HEK293 (cell line): Measurements from ENCODE around the gene HGD.

ENCODE experiments used
- CTCF ChIA-PET: fragments of 350-600 bp; formaldehyde crosslinking; extraction: SDS; loops from one replicate; lab custom pipeline; 2021; ENCODE audit warnings: antibody characterized with exemption; lab: Yijun Ruan, JAX
- POLR2A ChIA-PET: fragments of 300-600 bp; formaldehyde crosslinking; extraction: SDS; loops from one replicate; lab custom pipeline; 2020; ENCODE audit warnings: antibody characterized with exemption, inconsistent platforms; lab: Yijun Ruan, JAX
- H3K27ac ChIP-seq: fragments of 200-500 bp; sonication (Bioruptor generic); 2 replicates; pipeline ENCODE4 v1.5.1; 2014; ENCODE audit warnings: low read depth, low read length, control low read depth, inconsistent platforms; ENCODE audit errors: extremely low read depth
- H3K36me3 ChIP-seq, 2 experiments: fragments of 200-500 bp in 1 of 2; sonication (Bioruptor generic) in 1 of 2; 1 replicate in 1 of 2; 2 replicates in 1 of 2; pipeline ENCODE4 v1.5.1; 2014 to 2017; ENCODE audit warnings: inconsistent platforms in 2 of 2, low read length in 2 of 2; ENCODE audit not compliant: control insufficient read depth in 2 of 2, insufficient read depth in 1 of 2
- H3K4me1 ChIP-seq: fragments of 200-500 bp; sonication (Bioruptor generic); 2 replicates; pipeline ENCODE4 v1.5.1; 2014; ENCODE audit warnings: mild to moderate bottlenecking, low read length, inconsistent platforms; ENCODE audit not compliant: control insufficient read depth, insufficient read depth
- H3K4me3 ChIP-seq: 2 replicates; pipeline ENCODE4 v1.5.1; 2011; ENCODE audit warnings: low read depth, mild to moderate bottlenecking, control low read depth, low read length, moderate library complexity
- H3K9me3 ChIP-seq: fragments of 200-500 bp; sonication (Bioruptor generic); 2 replicates; pipeline ENCODE4 v1.5.1; 2014; ENCODE audit warnings: low read depth, low read length, inconsistent platforms; ENCODE audit not compliant: control insufficient read depth, insufficient read depth
- GLI4 ChIP-seq: fragments of 450-650 bp; formaldehyde crosslinking; IDR thresholded peaks from 2 replicates; pipeline ENCODE4 v1.5.1; 2016; ENCODE audit warnings: missing biosample characterization, missing genetic modification characterization
- GLIS2 ChIP-seq: fragments of 450-650 bp; formaldehyde crosslinking; IDR thresholded peaks from 2 replicates; pipeline ENCODE4 v1.5.1; 2016; ENCODE audit warnings: missing biosample characterization, missing genetic modification characterization
- KLF1 ChIP-seq: fragments of 450-650 bp; formaldehyde crosslinking; IDR thresholded peaks from 2 replicates; pipeline ENCODE4 v1.5.1; 2016; ENCODE audit warnings: missing biosample characterization, missing genetic modification characterization
- MZF1 ChIP-seq: fragments of 450-650 bp; formaldehyde crosslinking; IDR thresholded peaks from 2 replicates; pipeline ENCODE4 v1.5.1; 2017; ENCODE audit warnings: missing biosample characterization, missing genetic modification characterization, borderline replicate concordance
- REPIN1 ChIP-seq: fragments of 450-650 bp; formaldehyde crosslinking; IDR thresholded peaks from 2 replicates; pipeline ENCODE4 v1.5.1; 2017; ENCODE audit warnings: missing biosample characterization, missing genetic modification characterization, low read depth
- ZBTB21 ChIP-seq: fragments of 450-650 bp; formaldehyde crosslinking; IDR thresholded peaks from 2 replicates; pipeline ENCODE4 v1.5.1; 2017; ENCODE audit warnings: missing biosample characterization, missing genetic modification characterization
- ZBTB48 ChIP-seq: fragments of 450-650 bp; formaldehyde crosslinking; IDR thresholded peaks from 2 replicates; pipeline ENCODE4 v1.5.1; 2016; ENCODE audit warnings: missing biosample characterization, missing genetic modification characterization
- ZBTB8A ChIP-seq: fragments of 450-650 bp; formaldehyde crosslinking; IDR thresholded peaks from 2 replicates; pipeline ENCODE4 v1.5.1; 2016; ENCODE audit warnings: missing biosample characterization, missing genetic modification characterization
- ZFP37 ChIP-seq: fragments of 450-650 bp; formaldehyde crosslinking; IDR thresholded peaks from 2 replicates; pipeline ENCODE4 v1.5.1; 2016; ENCODE audit warnings: missing biosample characterization, missing genetic modification characterization
- ZNF133 ChIP-seq: fragments of 450-650 bp; formaldehyde crosslinking; IDR thresholded peaks from 2 replicates; pipeline ENCODE4 v1.5.1; 2016; ENCODE audit warnings: missing biosample characterization, missing genetic modification characterization
- ZNF155 ChIP-seq: fragments of 450-650 bp; formaldehyde crosslinking; IDR thresholded peaks from 2 replicates; pipeline ENCODE4 v1.5.1; 2016; ENCODE audit warnings: missing biosample characterization, missing genetic modification characterization
- ZNF221 ChIP-seq: fragments of 450-650 bp; formaldehyde crosslinking; IDR thresholded peaks from 2 replicates; pipeline ENCODE4 v1.5.1; 2017; ENCODE audit warnings: missing biosample characterization, missing genetic modification characterization, borderline replicate concordance
- ZNF266 ChIP-seq: fragments of 450-650 bp; formaldehyde crosslinking; IDR thresholded peaks from 2 replicates; pipeline ENCODE4 v1.5.1; 2016; ENCODE audit warnings: missing biosample characterization, missing genetic modification characterization, low read depth
- ZNF311 ChIP-seq: fragments of 450-650 bp; formaldehyde crosslinking; IDR thresholded peaks from 2 replicates; pipeline ENCODE4 v1.5.1; 2017; ENCODE audit warnings: missing biosample characterization, missing genetic modification characterization, borderline replicate concordance
- ZNF548 ChIP-seq: fragments of 450-650 bp; formaldehyde crosslinking; IDR thresholded peaks from 2 replicates; pipeline ENCODE4 v1.5.1; 2016; ENCODE audit warnings: missing biosample characterization, missing genetic modification characterization
- ZNF561 ChIP-seq: fragments of 450-650 bp; IDR thresholded peaks from 2 replicates; pipeline ENCODE4 v1.5.1; 2018; ENCODE audit warnings: missing biosample characterization, missing genetic modification characterization, borderline replicate concordance
- ZNF610 ChIP-seq: fragments of 450-650 bp; formaldehyde crosslinking; IDR thresholded peaks from 2 replicates; pipeline ENCODE4 v1.5.1; 2016; ENCODE audit warnings: missing biosample characterization, missing genetic modification characterization, borderline replicate concordance
- ZNF658 ChIP-seq: fragments of 450-650 bp; formaldehyde crosslinking; IDR thresholded peaks from 2 replicates; pipeline ENCODE4; 2016; ENCODE audit warnings: missing biosample characterization, missing genetic modification characterization
- TF ChIP-seq, protein P1 (sequence below): fragments of 450-650 bp; formaldehyde crosslinking; IDR thresholded peaks from 2 replicates; pipeline ENCODE4 v1.5.0; 2017; ENCODE audit warnings: missing biosample characterization, missing genetic modification characterization, borderline replicate concordance
- TF ChIP-seq, protein P2 (sequence below): fragments of 450-650 bp; IDR thresholded peaks from 2 replicates; pipeline ENCODE4 v1.5.1; 2018; ENCODE audit warnings: missing biosample characterization, mild to moderate bottlenecking, missing genetic modification characterization
- TF ChIP-seq, protein P3 (sequence below): fragments of 450-650 bp; formaldehyde crosslinking; IDR thresholded peaks from 2 replicates; pipeline ENCODE4 v1.5.1; 2016; ENCODE audit warnings: missing biosample characterization, missing genetic modification characterization
- TF ChIP-seq, protein P4 (sequence below): fragments of 450-650 bp; formaldehyde crosslinking; IDR thresholded peaks from 2 replicates; pipeline ENCODE4 v1.5.1; 2016; ENCODE audit warnings: missing biosample characterization, missing genetic modification characterization
- TF ChIP-seq, protein P5 (sequence below): fragments of 450-650 bp; formaldehyde crosslinking; IDR thresholded peaks from 2 replicates; pipeline ENCODE4 v1.5.1; 2016; ENCODE audit warnings: missing biosample characterization, missing genetic modification characterization
- TF ChIP-seq, protein P6 (sequence below): fragments of 450-650 bp; IDR thresholded peaks from 2 replicates; pipeline ENCODE4 v1.5.1; 2018; ENCODE audit warnings: missing biosample characterization, missing genetic modification characterization

The HGD gene

DNA sequence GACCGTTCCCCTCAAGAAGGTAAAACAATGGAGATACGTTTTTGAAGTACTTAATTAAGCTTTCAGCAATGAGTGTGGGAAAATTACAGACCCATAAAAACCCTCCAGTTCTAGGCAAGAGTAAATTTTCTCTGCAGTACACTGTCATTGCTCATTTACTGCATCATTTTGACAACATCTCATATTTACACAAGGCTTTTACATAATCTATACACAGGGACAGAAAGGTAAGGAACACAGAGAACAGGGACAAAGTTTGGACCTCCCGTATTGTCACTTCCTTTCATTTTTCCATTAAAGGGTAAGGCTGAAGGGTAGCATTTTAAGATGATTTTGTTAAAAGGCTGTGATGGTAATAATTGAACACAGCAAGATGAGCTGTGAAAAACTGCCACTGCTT, 7.4 kb upstream of the HGD start:
- CTCF ChIA-PET: no interaction called here

DNA sequence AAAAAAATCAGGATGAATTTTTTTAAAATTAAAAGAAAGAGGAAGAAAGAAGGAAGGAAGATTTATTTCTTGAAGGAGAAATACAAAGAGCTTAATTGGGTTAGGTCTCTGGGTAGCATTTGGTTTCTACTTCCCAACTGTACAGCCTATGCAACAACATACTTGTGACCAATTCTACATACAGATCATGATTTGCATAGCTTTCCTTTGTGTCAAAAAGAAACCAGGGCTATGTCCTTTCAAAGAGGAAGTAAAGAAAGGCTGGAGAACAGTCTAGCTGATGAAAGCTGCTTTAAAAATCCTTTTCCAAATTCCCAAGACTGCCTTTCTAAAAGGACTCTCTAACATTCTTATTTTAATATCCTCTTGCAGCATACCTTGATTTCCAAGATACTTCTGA, 6.1 kb upstream of the HGD start:
- POLR2A ChIA-PET: no interaction called here
- no peak overlapping the region for H3K4me3 ChIP-seq

More for the DNA sequence above, 7.4 kb upstream of the HGD start:
- Histone ChIP-seq H3K4me3 (no peak overlapping the region), H3K36me3 (no peaks in the 10 kb centered on the region), H3K4me1 (no peaks in the 10 kb centered on the region), H3K27ac (no peak overlapping the region), H3K9me3 (no peaks in the 10 kb centered on the region)
- TF ChIP-seq ZNF155 (tag by site-specific recombination): no peak
- POLR2A ChIA-PET: no interaction called here

DNA sequence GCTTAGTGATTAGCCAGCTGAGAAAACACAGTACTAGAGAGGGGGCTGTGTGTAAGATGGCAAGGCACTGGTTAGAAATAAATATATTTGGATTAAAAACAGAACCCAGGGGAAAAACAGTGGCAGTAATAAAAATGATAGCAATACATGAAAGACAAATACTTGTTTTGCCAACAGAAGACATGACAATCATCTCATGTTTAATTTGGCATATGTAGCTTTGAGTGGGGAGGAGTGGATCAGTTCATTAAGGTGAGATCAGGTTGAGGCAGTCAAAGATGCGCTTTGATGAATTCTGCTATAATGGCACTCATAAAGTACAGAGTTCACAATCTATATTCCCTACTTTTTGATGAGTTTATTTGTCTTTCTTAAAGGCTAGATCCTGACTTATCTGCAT, 3.4 kb upstream of the HGD start:
- ChIA-PET CTCF (no interaction called here), POLR2A (no interaction called here)
- no peak overlapping the region for H3K4me3 ChIP-seq
- no peaks in the 10 kb centered on the region for H3K9me3 ChIP-seq
- H3K27ac ChIP-seq: no peak overlapping the region
- H3K4me1 ChIP-seq: no peaks in the 10 kb centered on the region
- H3K36me3 ChIP-seq: no peaks in the 10 kb centered on the region
- TF ChIP-seq MZF1: no peak
- TF ChIP-seq ZBTB8A (tag by site-specific recombination): no peak
- TF ChIP-seq ZBTB21: no peak
- no peak for TF ChIP-seq GLIS2
- TF ChIP-seq ZFP37 (tag by site-specific recombination): no peak
- TF ChIP-seq, protein P1, sequence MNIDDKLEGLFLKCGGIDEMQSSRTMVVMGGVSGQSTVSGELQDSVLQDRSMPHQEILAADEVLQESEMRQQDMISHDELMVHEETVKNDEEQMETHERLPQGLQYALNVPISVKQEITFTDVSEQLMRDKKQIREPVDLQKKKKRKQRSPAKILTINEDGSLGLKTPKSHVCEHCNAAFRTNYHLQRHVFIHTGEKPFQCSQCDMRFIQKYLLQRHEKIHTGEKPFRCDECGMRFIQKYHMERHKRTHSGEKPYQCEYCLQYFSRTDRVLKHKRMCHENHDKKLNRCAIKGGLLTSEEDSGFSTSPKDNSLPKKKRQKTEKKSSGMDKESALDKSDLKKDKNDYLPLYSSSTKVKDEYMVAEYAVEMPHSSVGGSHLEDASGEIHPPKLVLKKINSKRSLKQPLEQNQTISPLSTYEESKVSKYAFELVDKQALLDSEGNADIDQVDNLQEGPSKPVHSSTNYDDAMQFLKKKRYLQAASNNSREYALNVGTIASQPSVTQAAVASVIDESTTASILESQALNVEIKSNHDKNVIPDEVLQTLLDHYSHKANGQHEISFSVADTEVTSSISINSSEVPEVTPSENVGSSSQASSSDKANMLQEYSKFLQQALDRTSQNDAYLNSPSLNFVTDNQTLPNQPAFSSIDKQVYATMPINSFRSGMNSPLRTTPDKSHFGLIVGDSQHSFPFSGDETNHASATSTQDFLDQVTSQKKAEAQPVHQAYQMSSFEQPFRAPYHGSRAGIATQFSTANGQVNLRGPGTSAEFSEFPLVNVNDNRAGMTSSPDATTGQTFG: no peak
- no peak for TF ChIP-seq ZNF658
- TF ChIP-seq, protein P2, sequence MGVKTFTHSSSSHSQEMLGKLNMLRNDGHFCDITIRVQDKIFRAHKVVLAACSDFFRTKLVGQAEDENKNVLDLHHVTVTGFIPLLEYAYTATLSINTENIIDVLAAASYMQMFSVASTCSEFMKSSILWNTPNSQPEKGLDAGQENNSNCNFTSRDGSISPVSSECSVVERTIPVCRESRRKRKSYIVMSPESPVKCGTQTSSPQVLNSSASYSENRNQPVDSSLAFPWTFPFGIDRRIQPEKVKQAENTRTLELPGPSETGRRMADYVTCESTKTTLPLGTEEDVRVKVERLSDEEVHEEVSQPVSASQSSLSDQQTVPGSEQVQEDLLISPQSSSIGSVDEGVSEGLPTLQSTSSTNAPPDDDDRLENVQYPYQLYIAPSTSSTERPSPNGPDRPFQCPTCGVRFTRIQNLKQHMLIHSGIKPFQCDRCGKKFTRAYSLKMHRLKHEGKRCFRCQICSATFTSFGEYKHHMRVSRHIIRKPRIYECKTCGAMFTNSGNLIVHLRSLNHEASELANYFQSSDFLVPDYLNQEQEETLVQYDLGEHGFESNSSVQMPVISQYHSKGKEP: no peak
- TF ChIP-seq ZNF561: no peak
- TF ChIP-seq ZNF221 (tag by site-specific recombination): no peak
- TF ChIP-seq, protein P3, sequence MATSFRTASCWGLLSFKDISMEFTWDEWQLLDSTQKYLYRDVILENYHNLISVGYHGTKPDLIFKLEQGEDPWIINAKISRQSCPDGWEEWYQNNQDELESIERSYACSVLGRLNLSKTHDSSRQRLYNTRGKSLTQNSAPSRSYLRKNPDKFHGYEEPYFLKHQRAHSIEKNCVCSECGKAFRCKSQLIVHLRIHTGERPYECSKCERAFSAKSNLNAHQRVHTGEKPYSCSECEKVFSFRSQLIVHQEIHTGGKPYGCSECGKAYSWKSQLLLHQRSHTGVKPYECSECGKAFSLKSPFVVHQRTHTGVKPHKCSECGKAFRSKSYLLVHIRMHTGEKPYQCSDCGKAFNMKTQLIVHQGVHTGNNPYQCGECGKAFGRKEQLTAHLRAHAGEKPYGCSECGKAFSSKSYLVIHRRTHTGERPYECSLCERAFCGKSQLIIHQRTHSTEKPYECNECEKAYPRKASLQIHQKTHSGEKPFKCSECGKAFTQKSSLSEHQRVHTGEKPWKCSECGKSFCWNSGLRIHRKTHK (tag by site-specific recombination): no peak

More for the DNA sequence above, 6.1 kb upstream of the HGD start:
- no peak for TF ChIP-seq ZNF610 (tag by site-specific recombination)
- TF ChIP-seq, protein P4, sequence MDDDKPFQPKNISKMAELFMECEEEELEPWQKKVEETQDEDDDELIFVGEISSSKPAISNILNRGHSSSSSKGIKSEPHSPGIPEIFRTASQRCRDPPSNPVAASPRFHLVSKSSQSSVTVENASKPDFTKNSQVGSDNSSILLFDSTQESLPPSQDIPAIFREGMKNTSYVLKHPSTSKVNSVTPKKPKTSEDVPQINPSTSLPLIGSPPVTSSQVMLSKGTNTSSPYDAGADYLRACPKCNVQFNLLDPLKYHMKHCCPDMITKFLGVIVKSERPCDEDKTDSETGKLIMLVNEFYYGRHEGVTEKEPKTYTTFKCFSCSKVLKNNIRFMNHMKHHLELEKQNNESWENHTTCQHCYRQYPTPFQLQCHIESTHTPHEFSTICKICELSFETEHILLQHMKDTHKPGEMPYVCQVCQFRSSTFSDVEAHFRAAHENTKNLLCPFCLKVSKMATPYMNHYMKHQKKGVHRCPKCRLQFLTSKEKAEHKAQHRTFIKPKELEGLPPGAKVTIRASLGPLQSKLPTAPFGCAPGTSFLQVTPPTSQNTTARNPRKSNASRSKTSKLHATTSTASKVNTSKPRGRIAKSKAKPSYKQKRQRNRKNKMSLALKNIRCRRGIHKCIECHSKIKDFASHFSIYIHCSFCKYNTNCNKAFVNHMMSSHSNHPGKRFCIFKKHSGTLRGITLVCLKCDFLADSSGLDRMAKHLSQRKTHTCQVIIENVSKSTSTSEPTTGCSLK (tag by site-specific recombination): no peak
- TF ChIP-seq ZNF266 (tag by site-specific recombination): no peak
- no peak for TF ChIP-seq ZNF133
- TF ChIP-seq KLF1: no peak
- TF ChIP-seq GLI4 (tag by site-specific recombination): no peak
- TF ChIP-seq ZNF548 (tag by site-specific recombination): no peak
- no peak for TF ChIP-seq ZBTB48
- TF ChIP-seq ZNF311 (tag by site-specific recombination): no peak
- TF ChIP-seq REPIN1 (tag by site-specific recombination): no peak
- TF ChIP-seq, protein P5, sequence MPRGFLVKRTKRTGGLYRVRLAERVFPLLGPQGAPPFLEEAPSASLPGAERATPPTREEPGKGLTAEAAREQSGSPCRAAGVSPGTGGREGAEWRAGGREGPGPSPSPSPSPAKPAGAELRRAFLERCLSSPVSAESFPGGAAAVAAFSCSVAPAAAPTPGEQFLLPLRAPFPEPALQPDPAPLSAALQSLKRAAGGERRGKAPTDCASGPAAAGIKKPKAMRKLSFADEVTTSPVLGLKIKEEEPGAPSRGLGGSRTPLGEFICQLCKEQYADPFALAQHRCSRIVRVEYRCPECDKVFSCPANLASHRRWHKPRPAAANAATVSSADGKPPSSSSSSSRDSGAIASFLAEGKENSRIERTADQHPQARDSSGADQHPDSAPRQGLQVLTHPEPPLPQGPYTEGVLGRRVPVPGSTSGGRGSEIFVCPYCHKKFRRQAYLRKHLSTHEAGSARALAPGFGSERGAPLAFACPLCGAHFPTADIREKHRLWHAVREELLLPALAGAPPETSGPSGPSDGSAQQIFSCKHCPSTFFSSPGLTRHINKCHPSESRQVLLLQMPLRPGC (tag by site-specific recombination): no peak
- TF ChIP-seq, protein P6, sequence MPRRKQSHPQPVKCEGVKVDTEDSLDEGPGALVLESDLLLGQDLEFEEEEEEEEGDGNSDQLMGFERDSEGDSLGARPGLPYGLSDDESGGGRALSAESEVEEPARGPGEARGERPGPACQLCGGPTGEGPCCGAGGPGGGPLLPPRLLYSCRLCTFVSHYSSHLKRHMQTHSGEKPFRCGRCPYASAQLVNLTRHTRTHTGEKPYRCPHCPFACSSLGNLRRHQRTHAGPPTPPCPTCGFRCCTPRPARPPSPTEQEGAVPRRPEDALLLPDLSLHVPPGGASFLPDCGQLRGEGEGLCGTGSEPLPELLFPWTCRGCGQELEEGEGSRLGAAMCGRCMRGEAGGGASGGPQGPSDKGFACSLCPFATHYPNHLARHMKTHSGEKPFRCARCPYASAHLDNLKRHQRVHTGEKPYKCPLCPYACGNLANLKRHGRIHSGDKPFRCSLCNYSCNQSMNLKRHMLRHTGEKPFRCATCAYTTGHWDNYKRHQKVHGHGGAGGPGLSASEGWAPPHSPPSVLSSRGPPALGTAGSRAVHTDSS (tag by site-specific recombination): no peak
- Histone ChIP-seq H3K36me3 (no peaks in the 10 kb centered on the region), H3K4me1 (no peaks in the 10 kb centered on the region), H3K27ac (no peak overlapping the region), H3K9me3 (no peaks in the 10 kb centered on the region)
- CTCF ChIA-PET: no interaction called here
